HG02678 (cell line): Measurements from ENCODE around the gene BABAM2.
A peak's percentile ranks its signal among the peaks of the same experiment; 100 is the strongest.
"Not testable (repeated sequence)": the region's sequence is repeated elsewhere in the genome, so short reads cannot be mapped to it uniquely, and the experiment has no call there.

ENCODE experiments used
- ATAC-seq: cut with Tn5 transposase; IDR thresholded peaks from one replicate; pipeline ENCODE4 v1.9.1; 2021; ENCODE audit warnings: mild to moderate bottlenecking, moderate library complexity; ENCODE audit not compliant: unreplicated experiment

Gene BABAM2

GRCh38 chr2:28226558-28226957 lies 336.0 kb downstream of the BABAM2 start:
- ATAC-seq: no peak

GRCh38 chr2:28227498-28227897 lies 337.0 kb downstream of the BABAM2 start:
- no peak for ATAC-seq

- ATAC-seq: no peak
Observed at GRCh38 chr2:28228434-28228995, 338.0 kb downstream of the BABAM2 start.

GRCh38 chr2:28231110-28231631 lies 340.6 kb downstream of the BABAM2 start:
- ATAC-seq: no peak

GRCh38 chr2:28232295-28232694 lies 341.8 kb downstream of the BABAM2 start:
- ATAC-seq: no peak

- no peak for ATAC-seq
Observed at GRCh38 chr2:28233164-28233676, 342.7 kb downstream of the BABAM2 start.

GRCh38 chr2:28234807-28235206 lies 344.3 kb downstream of the BABAM2 start:
- ATAC-seq: no peak

- no peak for ATAC-seq
Observed at GRCh38 chr2:28239207-28239606, 348.7 kb downstream of the BABAM2 start.

GRCh38 chr2:28240937-28241336 lies 350.4 kb downstream of the BABAM2 start:
- no peak for ATAC-seq

- no peak for ATAC-seq
Observed at GRCh38 chr2:28247290-28247689, 356.8 kb downstream of the BABAM2 start.

- ATAC-seq: no peak
Observed at GRCh38 chr2:28247734-28248133, 357.2 kb downstream of the BABAM2 start.

GRCh38 chr2:28248511-28248910 lies 358.0 kb downstream of the BABAM2 start:
- ATAC-seq: no peak

- no peak for ATAC-seq
Observed at GRCh38 chr2:28250006-28250405, 359.5 kb downstream of the BABAM2 start.

- ATAC-seq: no peak
Observed at GRCh38 chr2:28251337-28251736, 360.8 kb downstream of the BABAM2 start.

GRCh38 chr2:28252311-28252710 lies 361.8 kb downstream of the BABAM2 start:
- peak; percentile 85 for ATAC-seq

- no peak for ATAC-seq
Observed at GRCh38 chr2:28253543-28253942, 363.0 kb downstream of the BABAM2 start.

GRCh38 chr2:28255231-28255630 lies 364.7 kb downstream of the BABAM2 start:
- not testable (repeated sequence) for ATAC-seq

GRCh38 chr2:28257182-28257581 lies 366.7 kb downstream of the BABAM2 start:
- no peak for ATAC-seq

- not testable (repeated sequence) for ATAC-seq
Observed at GRCh38 chr2:28259226-28259625, 368.7 kb downstream of the BABAM2 start.

- ATAC-seq: no peak
Observed at GRCh38 chr2:28263690-28264089, 373.2 kb downstream of the BABAM2 start.

- ATAC-seq: no peak
Observed at GRCh38 chr2:28267282-28267681, 376.8 kb downstream of the BABAM2 start.

GRCh38 chr2:28268386-28268785 lies 377.9 kb downstream of the BABAM2 start:
- no peak for ATAC-seq
